Stomach smooth muscle (tissue), 2 donors: ENCODE results near the gene CHST8.

Experiments
- H3K27ac ChIP-seq: one replicate; pipeline ENCODE4 v1.7.0; 2013; ENCODE audit warnings: mild to moderate bottlenecking, low read length, inconsistent platforms
- H3K27me3 ChIP-seq, 2 donors: one replicate each; pipeline ENCODE4 v1.7.0; 2013; ENCODE audit warnings: low read length in 2 of 2; ENCODE audit not compliant: insufficient read depth in 2 of 2, control insufficient read depth in 1 of 2
- H3K36me3 ChIP-seq, 2 donors: one replicate each; pipeline ENCODE4 v1.7.0; 2013; ENCODE audit warnings: low read length in 2 of 2; ENCODE audit not compliant: control insufficient read depth in 2 of 2, insufficient read depth in 2 of 2
- H3K4me1 ChIP-seq: one replicate; pipeline ENCODE4 v1.7.0; 2013; ENCODE audit warnings: low read length; ENCODE audit not compliant: control insufficient read depth, insufficient read depth
- H3K4me3 ChIP-seq, 2 donors: one replicate each; pipeline ENCODE4 v1.7.0; 2013; ENCODE audit warnings: low read length in 2 of 2
- H3K9ac ChIP-seq, 2 donors: one replicate each; pipeline ENCODE4 v1.7.0; 2013; ENCODE audit warnings: low read length in 2 of 2, mild to moderate bottlenecking in 1 of 2
- H3K9me3 ChIP-seq, 2 donors: one replicate each; pipeline ENCODE4 v1.7.0; 2013; ENCODE audit warnings: low read length in 2 of 2; ENCODE audit not compliant: control insufficient read depth in 2 of 2
- donor health status: healthy.
- donor health status: Pancreatic carcinoma.

Gene CHST8

DNA sequence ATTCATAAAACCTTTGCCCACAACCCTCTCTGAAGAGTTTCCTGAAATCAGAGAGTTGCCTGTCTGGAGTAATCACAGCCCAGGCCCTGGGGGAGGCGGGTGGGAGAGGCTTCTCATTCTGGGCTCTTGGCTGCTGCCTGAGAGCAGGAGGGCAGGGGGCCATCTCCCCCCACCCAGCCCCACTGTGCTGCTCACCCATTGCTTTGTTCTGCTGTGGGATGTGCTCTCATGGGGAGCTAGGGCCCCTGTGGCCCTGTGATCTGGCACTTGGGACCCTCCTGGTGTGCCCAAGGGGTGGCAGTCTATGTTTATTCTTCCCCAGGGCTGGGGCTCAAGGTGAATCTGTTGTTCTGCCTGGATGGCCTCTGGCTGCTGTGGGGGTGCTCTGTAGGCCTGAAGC lies 181.0 kb downstream of the CHST8 start:
- no peak overlapping the region for H3K9ac ChIP-seq
- no peak overlapping the region for H3K4me3 ChIP-seq
- H3K9me3 ChIP-seq: no peaks in the 10 kb centered on the region
- H3K4me1 ChIP-seq: peaks cover 41% of the 10 kb centered on the region
- H3K27ac ChIP-seq: peak overlapping the region; percentile 31
- H3K36me3 ChIP-seq: peaks cover 33% of the 10 kb centered on the region in 2 donors
- peaks cover 0 to 2% of the 10 kb centered on the region in 2 donors for H3K27me3 ChIP-seq

DNA sequence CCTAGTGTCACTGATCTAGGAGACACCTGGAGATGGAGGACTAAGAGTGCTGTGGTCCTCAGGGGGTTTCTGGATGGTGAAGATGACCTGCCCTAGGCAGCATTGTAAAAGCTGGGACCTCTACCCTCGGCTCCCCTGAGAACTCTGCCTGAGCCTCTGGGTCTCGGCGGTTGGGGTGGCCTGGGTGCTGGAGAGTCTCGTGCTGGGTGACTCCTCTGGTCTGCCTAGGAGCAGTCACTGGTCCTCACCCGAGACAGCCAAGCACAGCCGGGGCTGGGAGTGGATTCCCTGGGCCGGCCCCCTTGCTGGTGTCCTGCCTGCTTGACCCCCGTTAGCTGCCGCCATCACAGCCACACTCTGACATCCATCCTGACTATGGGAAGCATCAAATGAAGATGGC lies 181.6 kb downstream of the CHST8 start:
- Histone ChIP-seq H3K27ac (peak overlapping the region; percentile 64), H3K36me3 (peaks cover 36 to 39% of the 10 kb centered on the region in 2 donors), H3K4me3 (no peak overlapping the region), H3K9ac (no peak overlapping the region), H3K27me3 (peaks cover 0 to 2% of the 10 kb centered on the region in 2 donors), H3K9me3 (no peaks in the 10 kb centered on the region), H3K4me1 (peaks cover 41% of the 10 kb centered on the region)

DNA sequence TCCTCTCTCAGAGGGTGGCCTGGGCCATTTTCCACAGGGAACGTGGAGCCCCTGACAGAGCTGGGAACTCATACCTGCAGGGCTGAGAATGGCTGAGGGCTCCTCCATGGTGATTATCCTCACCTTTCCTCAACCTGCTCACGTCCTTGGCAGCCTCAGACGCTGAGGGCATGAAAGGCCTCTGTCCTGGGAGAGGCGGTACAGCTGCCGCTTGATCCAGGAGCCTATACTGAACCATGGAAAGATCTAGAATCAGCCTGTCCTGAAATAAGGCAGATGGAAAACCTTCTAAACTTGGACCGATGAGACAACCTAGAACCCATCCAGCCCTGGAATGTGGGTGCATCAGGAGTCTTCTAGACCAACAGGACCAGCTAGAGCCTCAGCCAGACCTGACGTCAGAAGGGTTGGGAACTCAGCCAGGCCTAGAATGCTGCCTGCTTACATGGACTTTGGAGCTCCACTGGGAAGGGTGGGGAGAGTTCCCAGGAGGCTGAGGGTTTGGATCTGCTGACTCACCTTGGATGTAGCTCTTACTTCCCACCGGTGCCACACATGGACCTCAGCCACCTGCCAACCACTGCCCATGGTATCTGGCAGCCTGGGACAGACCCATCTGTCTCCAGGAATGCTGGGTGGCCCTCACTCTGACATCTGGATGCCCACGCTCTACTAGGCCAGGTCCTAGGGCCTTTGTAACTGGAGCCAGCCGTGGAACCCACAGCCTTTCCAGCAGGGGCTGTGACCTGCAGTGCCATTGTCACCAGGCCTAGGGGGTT lies 182.5 kb downstream of the CHST8 start:
- Histone ChIP-seq H3K27ac (peak overlapping the region; percentile 64), H3K9me3 (no peaks in the 10 kb centered on the region), H3K4me3 (peak overlapping the region in 1 of 2 donors; percentile 8), H3K27me3 (no peaks in the 10 kb centered on the region), H3K4me1 (peaks cover 35% of the 10 kb centered on the region), H3K36me3 (peaks cover 36 to 42% of the 10 kb centered on the region in 2 donors), H3K9ac (peak overlapping the region in 1 of 2 donors; percentile 13)

DNA sequence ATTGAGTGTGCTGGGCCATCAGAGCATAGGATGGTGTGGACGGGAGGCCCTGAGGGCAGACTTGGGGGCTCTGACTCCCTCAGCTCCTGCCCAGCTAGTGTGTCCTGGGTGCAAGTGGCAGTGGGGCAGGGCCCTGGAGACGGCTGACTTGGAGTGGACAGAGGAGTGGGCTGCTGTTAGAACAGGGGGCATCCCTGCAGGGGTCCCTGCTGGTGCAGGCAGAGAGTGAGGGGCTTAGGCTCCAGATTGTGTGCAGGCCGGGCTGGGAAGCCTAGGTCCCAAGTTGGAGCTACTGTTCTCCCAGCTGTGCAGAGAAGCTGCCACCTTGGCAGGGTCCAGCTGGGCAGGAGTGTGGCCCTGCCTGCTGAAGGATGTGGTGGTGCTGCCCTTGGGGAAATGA lies 183.6 kb downstream of the CHST8 start:
- Histone ChIP-seq H3K27me3 (no peaks in the 10 kb centered on the region), H3K36me3 (peaks cover 41 to 43% of the 10 kb centered on the region in 2 donors), H3K4me3 (no peak overlapping the region), H3K9me3 (no peaks in the 10 kb centered on the region), H3K9ac (no peak overlapping the region), H3K27ac (no peak overlapping the region), H3K4me1 (peaks cover 25% of the 10 kb centered on the region)

DNA sequence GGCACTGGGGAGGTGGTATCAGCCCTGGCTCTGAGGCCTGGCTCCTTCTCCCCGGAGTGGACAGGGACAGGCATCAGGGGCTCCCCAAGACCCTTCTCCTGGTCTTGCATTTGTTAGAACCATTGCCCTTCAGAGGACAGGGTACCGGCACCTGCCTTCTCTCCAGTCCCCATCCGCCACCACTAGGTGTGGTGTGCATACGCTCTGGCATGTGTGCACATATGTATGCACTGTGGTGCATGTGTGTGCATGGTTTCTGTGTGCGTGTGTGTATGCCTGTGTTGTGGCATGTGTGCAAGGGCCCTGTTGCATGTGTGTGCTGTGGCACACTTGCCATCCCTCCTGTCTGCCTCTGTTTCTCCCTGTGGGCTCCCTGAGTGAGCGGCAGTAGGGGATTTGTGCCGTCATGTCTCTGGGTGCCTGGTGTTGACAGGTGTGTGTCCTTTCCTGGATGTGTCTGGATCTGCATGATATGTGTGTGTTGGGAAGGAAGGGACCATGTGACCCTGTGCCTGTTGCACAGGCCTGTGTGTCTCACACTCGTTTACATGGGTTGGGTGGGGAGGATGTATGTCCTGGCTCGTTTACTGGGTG lies 184.2 kb downstream of the CHST8 start:
- Histone ChIP-seq H3K27me3 (no peaks in the 10 kb centered on the region), H3K9me3 (no peaks in the 10 kb centered on the region), H3K4me3 (no peak overlapping the region), H3K4me1 (peaks cover 25% of the 10 kb centered on the region), H3K36me3 (peaks cover 35 to 41% of the 10 kb centered on the region in 2 donors), H3K9ac (no peak overlapping the region), H3K27ac (no peak overlapping the region)

DNA sequence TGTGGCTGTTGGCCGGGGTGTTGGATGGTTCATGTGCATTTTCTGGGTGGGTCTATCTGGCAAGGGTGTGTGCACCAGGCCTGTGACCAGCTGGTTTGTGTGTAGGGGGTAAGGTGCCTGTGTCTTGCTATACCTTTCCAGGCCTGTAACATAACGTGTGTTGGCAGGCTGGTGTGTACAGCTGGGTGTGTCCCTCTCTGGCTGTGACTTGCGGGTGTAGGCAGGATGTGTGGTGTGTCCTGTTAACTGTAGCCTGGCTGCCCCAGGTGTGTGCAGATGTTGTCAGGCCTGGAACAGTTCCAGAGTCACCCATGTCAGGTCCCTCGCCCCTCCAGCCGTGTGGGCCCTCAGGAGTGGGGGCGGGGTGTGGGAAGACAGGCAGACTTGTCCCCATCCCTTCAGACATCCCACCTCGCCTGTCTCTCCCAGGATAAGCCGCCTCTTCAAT lies 184.7 kb downstream of the CHST8 start:
- Histone ChIP-seq H3K9ac (no peak overlapping the region), H3K27me3 (no peaks in the 10 kb centered on the region), H3K27ac (no peak overlapping the region), H3K4me3 (no peak overlapping the region), H3K9me3 (no peaks in the 10 kb centered on the region), H3K36me3 (peaks cover 30 to 38% of the 10 kb centered on the region in 2 donors), H3K4me1 (peaks cover 21% of the 10 kb centered on the region)

DNA sequence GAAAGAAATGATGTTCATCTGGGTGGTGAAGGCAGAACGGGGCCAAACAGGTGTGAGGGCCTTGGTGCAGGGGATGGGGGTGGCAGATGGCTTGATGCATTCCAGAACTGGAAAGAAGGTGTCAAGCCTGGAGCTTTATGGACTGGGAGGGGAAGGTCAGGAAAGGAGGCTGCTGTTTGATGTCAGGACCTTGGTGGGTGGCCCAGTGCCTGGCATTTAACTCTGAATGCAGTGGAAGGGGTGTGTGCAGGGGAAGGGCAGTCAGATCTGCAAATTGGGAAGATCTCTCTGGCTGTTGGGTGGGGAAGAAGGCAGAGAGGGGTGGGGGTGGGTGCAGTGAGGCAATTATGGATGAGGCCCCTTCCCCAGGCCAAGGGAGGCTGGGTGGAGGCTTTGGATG lies 186.6 kb downstream of the CHST8 start:
- Histone ChIP-seq H3K9ac (no peak overlapping the region), H3K4me3 (no peak overlapping the region), H3K27ac (no peak overlapping the region), H3K9me3 (no peaks in the 10 kb centered on the region), H3K36me3 (peaks cover 34 to 39% of the 10 kb centered on the region in 2 donors), H3K4me1 (peaks cover 21% of the 10 kb centered on the region), H3K27me3 (no peaks in the 10 kb centered on the region)

DNA sequence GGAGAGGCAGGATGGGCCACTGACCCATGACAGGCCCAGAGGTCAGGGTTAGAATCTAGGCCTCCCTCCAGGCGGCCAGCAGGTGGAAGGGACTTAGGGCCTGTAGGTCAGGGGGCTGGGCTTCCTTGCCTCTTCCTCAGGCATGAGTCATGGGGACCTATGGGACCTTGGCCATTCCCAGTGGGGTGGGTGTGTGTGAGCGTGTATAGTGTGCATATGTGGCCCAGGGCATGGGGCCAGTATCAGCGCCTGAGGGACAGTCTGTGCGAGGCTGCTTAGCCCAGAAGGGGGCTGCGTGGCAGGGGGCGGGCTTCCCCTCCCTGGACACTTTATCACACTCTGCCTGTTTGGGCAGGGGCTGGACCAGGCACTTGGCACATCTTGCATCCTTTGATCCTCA lies 188.2 kb downstream of the CHST8 start:
- no peaks in the 10 kb centered on the region for H3K27me3 ChIP-seq
- H3K9ac ChIP-seq: no peak overlapping the region
- peaks cover 30 to 31% of the 10 kb centered on the region in 2 donors for H3K36me3 ChIP-seq
- H3K4me1 ChIP-seq: peaks cover 16% of the 10 kb centered on the region
- H3K27ac ChIP-seq: no peak overlapping the region
- H3K9me3 ChIP-seq: no peaks in the 10 kb centered on the region
- no peak overlapping the region for H3K4me3 ChIP-seq

DNA sequence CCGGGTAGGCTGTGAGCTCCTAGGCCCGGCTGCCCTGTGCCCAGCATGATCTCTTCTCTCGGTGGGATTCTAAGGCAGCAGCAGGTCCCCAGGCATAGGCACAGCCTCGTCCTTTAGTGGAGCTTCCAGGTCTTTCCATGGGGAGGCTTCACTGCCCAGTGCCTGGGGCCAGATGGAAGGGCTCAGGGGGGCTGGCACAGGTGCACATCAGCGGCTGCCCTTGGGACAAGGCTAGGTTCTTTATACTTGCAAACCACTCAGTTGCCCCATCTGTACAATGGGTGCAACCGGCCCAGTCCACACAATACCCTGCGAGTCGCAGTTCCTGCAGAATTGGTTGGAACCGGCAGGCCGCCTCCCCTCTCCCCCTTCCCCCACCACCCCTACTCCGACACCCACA lies 189.1 kb downstream of the CHST8 start:
- Histone ChIP-seq H3K27me3 (no peaks in the 10 kb centered on the region), H3K4me1 (peaks cover 7% of the 10 kb centered on the region), H3K36me3 (peaks cover 26 to 29% of the 10 kb centered on the region in 2 donors), H3K9ac (no peak overlapping the region), H3K4me3 (no peak overlapping the region), H3K9me3 (no peaks in the 10 kb centered on the region), H3K27ac (no peak overlapping the region)

DNA sequence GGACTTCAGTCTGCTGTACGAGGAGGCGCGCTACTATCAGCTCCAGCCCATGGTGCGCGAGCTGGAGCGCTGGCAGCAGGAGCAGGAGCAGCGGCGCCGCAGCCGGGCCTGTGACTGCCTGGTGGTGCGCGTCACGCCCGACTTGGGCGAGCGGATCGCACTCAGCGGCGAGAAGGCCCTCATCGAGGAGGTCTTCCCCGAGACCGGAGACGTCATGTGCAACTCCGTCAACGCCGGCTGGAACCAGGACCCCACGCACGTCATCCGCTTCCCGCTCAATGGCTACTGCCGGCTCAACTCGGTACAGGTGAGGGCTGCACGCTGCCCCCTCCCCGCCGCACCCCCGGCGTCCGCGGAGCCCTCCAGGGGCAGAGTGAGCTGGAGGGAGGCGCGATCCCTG lies 189.5 kb downstream of the CHST8 start:
- Histone ChIP-seq H3K9ac (no peak overlapping the region), H3K27ac (no peak overlapping the region), H3K36me3 (peaks cover 22 to 27% of the 10 kb centered on the region in 2 donors)

More for the DNA sequence above, 189.5 kb downstream of the CHST8 start:
- peaks cover 5% of the 10 kb centered on the region for H3K4me1 ChIP-seq
- no peaks in the 10 kb centered on the region for H3K27me3 ChIP-seq
- H3K4me3 ChIP-seq: no peak overlapping the region
- no peaks in the 10 kb centered on the region for H3K9me3 ChIP-seq
